IMR-90 (cell line): ENCODE results near the gene PCGF3. TPM values are rescaled to one million over a fixed set of nuclear protein-coding genes. Genes with fewer than 3 reads are reported as not detected.

Experiments
- ATAC-seq: fragments of 200-7000 bp; cut with Tn5 transposase; 2 replicates; pipeline ENCODE4 v1.9.1; 2020; ENCODE audit warnings: low read depth, mild to moderate bottlenecking, moderate library complexity
- BruUV-seq: library from RNA; stranded (reverse); fragments of 400-500 nt; replicated peaks from 2 replicates; lab custom pipeline; 2021; lab: Mats Ljungman, UMichigan
- CTCF ChIA-PET: fragments of 300-600 bp; formaldehyde crosslinking; extraction: SDS; loops from one replicate; lab custom pipeline; 2021; ENCODE audit warnings: antibody characterized with exemption; lab: Yijun Ruan, JAX
- POLR2A ChIA-PET: fragments of 300-600 bp; sonication (Branson Sonifier 250); formaldehyde crosslinking; loops from one replicate; lab custom pipeline; 2022; ENCODE audit warnings: antibody characterized with exemption; ENCODE audit not compliant: unreplicated experiment; lab: Charles Lee
- DNase-seq: peaks from one replicate; pipeline ENCODE4 v3.0.0; 2013
- H2AFZ ChIP-seq: replicated peaks from 2 replicates; pipeline ENCODE3; 2013; ENCODE audit warnings: low read length, mild to moderate bottlenecking; ENCODE audit not compliant: poor library complexity
- H2AK5ac ChIP-seq: 2 replicates; pipeline ENCODE4 v1.6.1; 2013; ENCODE audit warnings: low read depth, low read length, inconsistent platforms
- H2AK9ac ChIP-seq: replicated peaks from 2 replicates; pipeline ENCODE3; 2013; ENCODE audit warnings: mild to moderate bottlenecking, low read depth, low read length, moderate library complexity; ENCODE audit not compliant: poor library complexity
- H2BK120ac ChIP-seq: 2 replicates; pipeline ENCODE4 v1.6.1; 2013; ENCODE audit warnings: low read depth, low read length, inconsistent platforms
- H2BK15ac ChIP-seq: 3 replicates; pipeline ENCODE4 v1.6.1; 2013; ENCODE audit warnings: low read depth, low read length, inconsistent platforms
- H2BK20ac ChIP-seq: 2 replicates; pipeline ENCODE4 v1.6.1; 2013; ENCODE audit warnings: low read depth, mild to moderate bottlenecking, inconsistent platforms, low read length, moderate library complexity
- H2BK5ac ChIP-seq: 2 replicates; pipeline ENCODE4 v1.6.1; 2013; ENCODE audit warnings: mild to moderate bottlenecking, low read depth, low read length, inconsistent platforms; ENCODE audit not compliant: poor library complexity, severe bottlenecking
- H3K14ac ChIP-seq: replicated peaks from 2 replicates; pipeline ENCODE4 v1.6.1; 2013; ENCODE audit warnings: low read depth, low read length, inconsistent platforms
- H3K18ac ChIP-seq: 2 replicates; pipeline ENCODE4 v1.6.1; 2013; ENCODE audit warnings: low read depth, low read length, control low read depth
- H3K23ac ChIP-seq: 2 replicates; pipeline ENCODE4 v1.6.1; 2013; ENCODE audit warnings: low read depth, low read length, inconsistent platforms
- H3K27ac ChIP-seq: 2 replicates; pipeline ENCODE4 v1.5.1; 2013; ENCODE audit warnings: mild to moderate bottlenecking, control low read depth, low read length; ENCODE audit not compliant: insufficient read depth
- H3K27me3 ChIP-seq: 2 replicates; pipeline ENCODE4 v1.6.1; 2013; ENCODE audit warnings: low read length; ENCODE audit not compliant: control insufficient read depth, insufficient read depth
- H3K36me3 ChIP-seq: 2 replicates; pipeline ENCODE4 v1.6.1; 2013; ENCODE audit warnings: low read length, mixed read lengths; ENCODE audit not compliant: control insufficient read depth, insufficient read depth
- H3K4ac ChIP-seq: 2 replicates; pipeline ENCODE4 v1.6.1; 2013; ENCODE audit warnings: low read depth, low read length, inconsistent platforms
- H3K4me1 ChIP-seq: 2 replicates; pipeline ENCODE4 v1.6.1; 2013; ENCODE audit warnings: low read length, mixed read lengths; ENCODE audit not compliant: control insufficient read depth, insufficient read depth
- H3K4me2 ChIP-seq: 2 replicates; pipeline ENCODE4 v1.6.1; 2013; ENCODE audit warnings: low read depth, mild to moderate bottlenecking, control low read depth, low read length, moderate library complexity
- H3K4me3 ChIP-seq: 2 replicates; pipeline ENCODE4 v1.5.1; 2013; ENCODE audit warnings: low read depth, mild to moderate bottlenecking, control low read depth, low read length, moderate library complexity; ENCODE audit not compliant: insufficient read depth
- H3K56ac ChIP-seq: 2 replicates; pipeline ENCODE4 v1.6.1; 2013; ENCODE audit warnings: low read length, inconsistent platforms; ENCODE audit not compliant: insufficient read depth; ENCODE audit errors: extremely low read depth
- H3K79me1 ChIP-seq, 2 experiments: 2 replicates each; pipeline ENCODE4 v1.6.1; 2013; ENCODE audit warnings: low read length in 2 of 2, inconsistent platforms in 1 of 2, low read depth in 1 of 2
- H3K9ac ChIP-seq: 2 replicates; pipeline ENCODE4 v1.6.1; 2013; ENCODE audit warnings: low read depth, low read length, control low read depth
- H3K9me1 ChIP-seq: 2 replicates; pipeline ENCODE4 v1.6.1; 2013; ENCODE audit warnings: low read length, inconsistent platforms; ENCODE audit not compliant: insufficient read depth
- H3K9me3 ChIP-seq: 2 replicates; pipeline ENCODE4 v1.6.1; 2013; ENCODE audit warnings: low read length; ENCODE audit not compliant: control insufficient read depth, insufficient read depth
- H4K20me1 ChIP-seq: 2 replicates; pipeline ENCODE4 v1.6.1; 2013; ENCODE audit warnings: low read length, inconsistent platforms; ENCODE audit not compliant: insufficient read depth
- H4K5ac ChIP-seq: 2 replicates; pipeline ENCODE4 v1.6.1; 2013; ENCODE audit warnings: mild to moderate bottlenecking, low read depth, low read length, control low read depth
- H4K8ac ChIP-seq, 2 experiments: 2 replicates each; pipeline ENCODE4 v1.6.1; 2013; ENCODE audit warnings: low read depth in 2 of 2, low read length in 2 of 2, control low read depth in 1 of 2, inconsistent platforms in 1 of 2
- H4K91ac ChIP-seq: 2 replicates; pipeline ENCODE4 v1.6.1; 2013; ENCODE audit warnings: low read depth, low read length, inconsistent platforms; ENCODE audit not compliant: insufficient read depth
- BHLHE40 ChIP-seq: fragments of 150-350 bp; IDR thresholded peaks from 2 replicates; pipeline ENCODE4 v1.6.1; 2016; ENCODE audit warnings: mild to moderate bottlenecking, low read depth, low read length
- CEBPB ChIP-seq: IDR thresholded peaks from 2 replicates; pipeline ENCODE4 v1.6.1; 2012; ENCODE audit warnings: low read depth, low read length, improper control_type of control experiment
- CHD1 ChIP-seq: IDR thresholded peaks from 2 replicates; pipeline ENCODE4 v1.6.1; 2012; ENCODE audit warnings: low read depth, low read length, improper control_type of control experiment
- FOS ChIP-seq: fragments of 150-350 bp; IDR thresholded peaks from 2 replicates; pipeline ENCODE4 v1.6.1; 2016; ENCODE audit warnings: low read depth, low read length
- MAFK ChIP-seq: IDR thresholded peaks from 2 replicates; pipeline ENCODE4 v1.6.1; 2012; ENCODE audit warnings: low read depth, low read length, improper control_type of control experiment
- MAZ ChIP-seq: IDR thresholded peaks from 2 replicates; pipeline ENCODE4 v1.6.1; 2012; ENCODE audit warnings: low read depth, mild to moderate bottlenecking, low read length, improper control_type of control experiment, moderate library complexity, borderline replicate concordance
- MXI1 ChIP-seq: IDR thresholded peaks from 2 replicates; pipeline ENCODE4 v1.6.1; 2012; ENCODE audit warnings: low read depth, mild to moderate bottlenecking, low read length, moderate library complexity, borderline replicate concordance
- NFE2L2 ChIP-seq: fragments of 150-350 bp; IDR thresholded peaks from 2 replicates; pipeline ENCODE4 v1.6.1; 2016; ENCODE audit warnings: low read depth, mild to moderate bottlenecking, low read length
- POLR2A ChIP-seq: IDR thresholded peaks from 2 replicates; pipeline ENCODE4 v1.6.1; 2012; ENCODE audit warnings: mild to moderate bottlenecking, low read depth, low read length
- RAD21 ChIP-seq: IDR thresholded peaks from 2 replicates; pipeline ENCODE4 v1.6.1; 2012; ENCODE audit warnings: low read length, improper control_type of control experiment
- RCOR1 ChIP-seq: IDR thresholded peaks from 2 replicates; pipeline ENCODE4 v1.6.1; 2012; ENCODE audit warnings: mild to moderate bottlenecking, low read length, improper control_type of control experiment; ENCODE audit not compliant: insufficient replicate concordance
- RFX5 ChIP-seq: IDR thresholded peaks from 2 replicates; pipeline ENCODE4 v1.8.0; 2012; ENCODE audit warnings: low read depth, mild to moderate bottlenecking, low read length, moderate library complexity
- SMC3 ChIP-seq: fragments of 150-350 bp; IDR thresholded peaks from 2 replicates; pipeline ENCODE4 v1.6.1; 2016; ENCODE audit warnings: low read depth, mild to moderate bottlenecking, antibody characterized with exemption, low read length, moderate library complexity
- WGBS, 2 experiments: methylation state at CpG; one replicate each; pipeline versions ENCODE4 v1.1.5 to v1.1.7; 2013; ENCODE audit warnings: missing lambda C conversion rate in 2 of 2; ENCODE audit not compliant: insufficient read length in 1 of 2; ENCODE audit errors: extremely low coverage in 2 of 2; 5-methylcytosine and 5-hydroxymethylcytosine counted together
- dilution Hi-C: fragments of 300-500 bp; cut with HindIII; formaldehyde crosslinking; loops from one replicate; pipeline ENCODE4 v1.14.3; 2018; ENCODE audit warnings: low sequenced_read_pairs; ENCODE audit not compliant: unreplicated experiment
- in situ Hi-C: fragments of 300-500 bp; cut with MboI; formaldehyde crosslinking; loops from 3 replicates; pipeline ENCODE4 v1.14.3; 2019; ENCODE audit warnings: low sequenced_read_pairs, inconsistent platforms, mixed read lengths
- intact Hi-C: fragments of 100-400 bp; cut with micrococcal nuclease; formaldehyde crosslinking; loops from 2 replicates; pipeline ENCODE4 v1.10.0; 2022
- polyA plus RNA-seq, 3 experiments: library from polyadenylated mRNA; depleted of rRNA; stranded (reverse); fragments of >200 nt; gene quantifications; 2 replicates each; pipeline ENCODE4 v1.2.3, GENCODE V29; 2012; ENCODE audit warnings: low replicate concordance in 1 of 3
- total RNA-seq: library from RNA; depleted of rRNA; stranded (reverse); fragments of >200 nt; gene quantifications from 2 replicates; pipeline ENCODE4 v1.2.3, GENCODE V29; 2012
- TF ChIP-seq, protein P1 (sequence below): conservative IDR thresholded peaks from 2 replicates; pipeline ENCODE4 v1.5.1; 2012; ENCODE audit warnings: mild to moderate bottlenecking, low read depth, low read length, improper control_type of control experiment
- TF ChIP-seq, protein P2 (sequence below): fragments of 150-350 bp; IDR thresholded peaks from 2 replicates; pipeline ENCODE4 v1.6.1; 2016; ENCODE audit warnings: low read depth, mild to moderate bottlenecking, low read length, moderate library complexity, borderline replicate concordance
- TF ChIP-seq, protein P3 (sequence below): fragments of 150-350 bp; IDR thresholded peaks from 2 replicates; pipeline ENCODE4 v1.6.1; 2017; ENCODE audit warnings: mild to moderate bottlenecking, antibody characterized with exemption, low read length, low read depth

The PCGF3 gene
- total and polyA plus RNA-seq, 2 of the 4 experiments (the other 2 are of a cell fraction): 40.0 to 55.3 TPM

DNA sequence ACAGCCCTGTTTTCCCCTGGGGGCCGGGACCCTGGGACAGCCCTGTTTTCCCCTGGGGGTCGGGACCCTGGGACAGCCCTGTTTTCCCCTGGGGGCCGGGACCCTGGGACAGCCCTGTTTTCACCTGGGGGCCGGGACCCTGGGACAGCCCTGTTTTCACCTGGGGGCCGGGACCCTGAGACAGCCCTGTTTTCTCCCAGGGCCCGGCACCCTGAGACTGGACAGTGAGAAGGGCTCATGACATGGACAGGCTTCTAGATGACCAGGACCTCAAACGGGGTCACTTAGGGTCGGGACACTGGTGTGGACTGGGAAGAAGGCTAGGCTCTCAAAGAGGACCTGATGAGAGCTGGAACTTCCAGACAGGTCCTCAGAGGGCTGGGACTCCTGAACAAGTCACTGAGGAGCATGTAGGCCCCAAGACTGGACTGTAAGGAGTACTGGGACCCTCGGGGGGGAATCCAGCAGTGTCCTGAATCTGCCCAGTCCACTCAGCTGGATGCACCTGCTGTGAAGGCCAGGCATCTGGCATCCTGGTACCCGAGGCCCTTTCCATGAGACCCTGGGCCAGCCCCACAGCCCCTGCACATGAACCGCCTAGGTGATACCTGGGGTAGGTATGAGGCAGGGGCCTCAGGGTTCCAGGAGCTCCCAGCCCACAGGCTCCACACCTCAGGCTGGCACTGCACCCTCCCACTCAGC, 2.4 kb downstream of the PCGF3 start:
- Histone ChIP-seq H2AFZ (no peak overlapping the region), H3K14ac (no peak overlapping the region), H4K8ac (no peak overlapping the region), H3K27me3 (no peaks in the 10 kb centered on the region; the same call in 1 of the 2 replicates), H3K56ac (no peak overlapping the region), H3K9ac (no peak overlapping the region), H2BK15ac (no peak overlapping the region), H2BK20ac (no peak overlapping the region), H3K9me1 (peaks cover 13% of the 10 kb centered on the region), H3K79me1 (peaks cover 15 to 39% of the 10 kb centered on the region in 2 experiments; a peak in 3 of 4 replicates), H3K4me2 (peak overlapping the region; percentile 42), H2BK120ac (no peak overlapping the region), H2BK5ac (no peak overlapping the region), H3K18ac (no peak overlapping the region), H3K4ac (no peak overlapping the region), H3K27ac (no peak overlapping the region), H2AK9ac (peak overlapping the region; percentile 71), H4K91ac (no peak overlapping the region), H4K5ac (no peak overlapping the region), H2AK5ac (no peak overlapping the region), H3K9me3 (no peaks in the 10 kb centered on the region), H3K36me3 (peaks cover 7% of the 10 kb centered on the region), H4K20me1 (peaks cover 46% of the 10 kb centered on the region), H3K4me3 (no peak overlapping the region), H3K23ac (no peak overlapping the region; the same call in 1 of the 2 replicates), H3K4me1 (peaks cover 14% of the 10 kb centered on the region; the same call in 1 of the 2 replicates)
- in situ Hi-C loops: no loop called here
- intact Hi-C loops: no loop called here
- dilution Hi-C loops: no loop called here
- ChIA-PET CTCF (no interaction called here), POLR2A (no interaction called here)
- no TSS peak for BruUV-seq
- 59% methylated on average over 3 of the region's 11 CpGs; no CpG with 5 or more reads in 1 of the 2 experiments for WGBS, 2 experiments
- DNase-seq (no peak), ATAC-seq (no peak)
- TF ChIP-seq CHD1 (no peak), SMC3 (no peak), MAZ (no peak), RAD21 (no peak), CEBPB (no peak), RFX5 (no peak), MXI1 (no peak), NFE2L2 (no peak), MAFK (no peak), RCOR1 (no peak), FOS (no peak), BHLHE40 (no peak), POLR2A (no peak)
- TF ChIP-seq, protein P1, sequence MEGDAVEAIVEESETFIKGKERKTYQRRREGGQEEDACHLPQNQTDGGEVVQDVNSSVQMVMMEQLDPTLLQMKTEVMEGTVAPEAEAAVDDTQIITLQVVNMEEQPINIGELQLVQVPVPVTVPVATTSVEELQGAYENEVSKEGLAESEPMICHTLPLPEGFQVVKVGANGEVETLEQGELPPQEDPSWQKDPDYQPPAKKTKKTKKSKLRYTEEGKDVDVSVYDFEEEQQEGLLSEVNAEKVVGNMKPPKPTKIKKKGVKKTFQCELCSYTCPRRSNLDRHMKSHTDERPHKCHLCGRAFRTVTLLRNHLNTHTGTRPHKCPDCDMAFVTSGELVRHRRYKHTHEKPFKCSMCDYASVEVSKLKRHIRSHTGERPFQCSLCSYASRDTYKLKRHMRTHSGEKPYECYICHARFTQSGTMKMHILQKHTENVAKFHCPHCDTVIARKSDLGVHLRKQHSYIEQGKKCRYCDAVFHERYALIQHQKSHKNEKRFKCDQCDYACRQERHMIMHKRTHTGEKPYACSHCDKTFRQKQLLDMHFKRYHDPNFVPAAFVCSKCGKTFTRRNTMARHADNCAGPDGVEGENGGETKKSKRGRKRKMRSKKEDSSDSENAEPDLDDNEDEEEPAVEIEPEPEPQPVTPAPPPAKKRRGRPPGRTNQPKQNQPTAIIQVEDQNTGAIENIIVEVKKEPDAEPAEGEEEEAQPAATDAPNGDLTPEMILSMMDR: no peak
- TF ChIP-seq, protein P2, sequence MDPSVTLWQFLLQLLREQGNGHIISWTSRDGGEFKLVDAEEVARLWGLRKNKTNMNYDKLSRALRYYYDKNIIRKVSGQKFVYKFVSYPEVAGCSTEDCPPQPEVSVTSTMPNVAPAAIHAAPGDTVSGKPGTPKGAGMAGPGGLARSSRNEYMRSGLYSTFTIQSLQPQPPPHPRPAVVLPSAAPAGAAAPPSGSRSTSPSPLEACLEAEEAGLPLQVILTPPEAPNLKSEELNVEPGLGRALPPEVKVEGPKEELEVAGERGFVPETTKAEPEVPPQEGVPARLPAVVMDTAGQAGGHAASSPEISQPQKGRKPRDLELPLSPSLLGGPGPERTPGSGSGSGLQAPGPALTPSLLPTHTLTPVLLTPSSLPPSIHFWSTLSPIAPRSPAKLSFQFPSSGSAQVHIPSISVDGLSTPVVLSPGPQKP: no peak
- TF ChIP-seq, protein P3, sequence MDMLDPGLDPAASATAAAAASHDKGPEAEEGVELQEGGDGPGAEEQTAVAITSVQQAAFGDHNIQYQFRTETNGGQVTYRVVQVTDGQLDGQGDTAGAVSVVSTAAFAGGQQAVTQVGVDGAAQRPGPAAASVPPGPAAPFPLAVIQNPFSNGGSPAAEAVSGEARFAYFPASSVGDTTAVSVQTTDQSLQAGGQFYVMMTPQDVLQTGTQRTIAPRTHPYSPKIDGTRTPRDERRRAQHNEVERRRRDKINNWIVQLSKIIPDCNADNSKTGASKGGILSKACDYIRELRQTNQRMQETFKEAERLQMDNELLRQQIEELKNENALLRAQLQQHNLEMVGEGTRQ: no peak
